ENCODE measurements around the gene SULT1E1. TPM values are rescaled to one million over a fixed set of nuclear protein-coding genes. Genes with fewer than 3 reads are reported as not detected.

The SULT1E1 gene
- total and polyA plus RNA-seq, 2 donors (not counting 1 experiment from before 2014, with no cell fraction given), result not detected

DNA sequence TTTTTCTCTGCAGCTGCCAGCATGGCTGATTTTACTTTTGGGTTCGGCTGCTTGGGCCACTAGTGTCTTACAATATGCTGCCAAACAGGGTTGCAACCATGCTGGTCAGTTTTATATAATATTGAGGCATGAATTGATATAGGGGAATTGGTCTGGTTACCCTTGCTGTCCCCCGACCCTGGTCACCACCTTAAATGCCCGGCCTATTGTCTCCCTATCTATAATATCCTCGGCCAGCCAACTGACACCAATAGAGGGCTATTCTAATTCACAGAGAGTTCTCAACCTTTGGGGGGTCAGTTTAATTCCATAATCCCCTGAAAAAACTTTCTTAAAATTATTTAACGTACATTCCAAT lies 28.7 kb downstream of the SULT1E1 start:
- Histone ChIP-seq H3K27ac (ENCODE audit: insufficient read depth, low read length) (no peak overlapping the region), H3K9me3 (ENCODE audit: control insufficient read depth, insufficient read depth, low read depth, low read length) (no peaks in the 10 kb centered on the region), H3K9ac (ENCODE audit: insufficient read depth, low read length) (no peak overlapping the region), H3K4me3 (replicated peaks in 1 of 4; ENCODE audit: control extremely low read depth in 1 of 4, insufficient read depth in 1 of 4, low read depth in 3 of 4, low read length in 4 of 4) (no peak overlapping the region), H3K4me1 (ENCODE audit: control insufficient read depth, extremely low read depth, insufficient read depth, low read length) (no peaks in the 10 kb centered on the region), H2AFZ (ENCODE audit: low read length) (no peak overlapping the region), H3K36me3 (ENCODE audit: control insufficient read depth, insufficient read depth, low read length) (no peaks in the 10 kb centered on the region), H3K27me3 (ENCODE audit: control insufficient read depth, insufficient read depth, low read length) (no peaks in the 10 kb centered on the region), H3K4me2 (ENCODE audit: extremely low read depth, insufficient read depth, low read length) (no peak overlapping the region), H4K20me1 (ENCODE audit: control insufficient read depth, extremely low read depth, insufficient read depth, low read length) (no peaks in the 10 kb centered on the region), H3K79me2 (ENCODE audit: control insufficient read depth, insufficient read depth, low read length) (no peaks in the 10 kb centered on the region)
- no peak for DNase-seq (ENCODE audit: low read depth in 2 of 2)
- TF ChIP-seq EZH2 (IDR thresholded peaks at IDR 0.05; ENCODE audit: low read length, missing control alignments), result no peak
- TF ChIP-seq, protein P1, sequence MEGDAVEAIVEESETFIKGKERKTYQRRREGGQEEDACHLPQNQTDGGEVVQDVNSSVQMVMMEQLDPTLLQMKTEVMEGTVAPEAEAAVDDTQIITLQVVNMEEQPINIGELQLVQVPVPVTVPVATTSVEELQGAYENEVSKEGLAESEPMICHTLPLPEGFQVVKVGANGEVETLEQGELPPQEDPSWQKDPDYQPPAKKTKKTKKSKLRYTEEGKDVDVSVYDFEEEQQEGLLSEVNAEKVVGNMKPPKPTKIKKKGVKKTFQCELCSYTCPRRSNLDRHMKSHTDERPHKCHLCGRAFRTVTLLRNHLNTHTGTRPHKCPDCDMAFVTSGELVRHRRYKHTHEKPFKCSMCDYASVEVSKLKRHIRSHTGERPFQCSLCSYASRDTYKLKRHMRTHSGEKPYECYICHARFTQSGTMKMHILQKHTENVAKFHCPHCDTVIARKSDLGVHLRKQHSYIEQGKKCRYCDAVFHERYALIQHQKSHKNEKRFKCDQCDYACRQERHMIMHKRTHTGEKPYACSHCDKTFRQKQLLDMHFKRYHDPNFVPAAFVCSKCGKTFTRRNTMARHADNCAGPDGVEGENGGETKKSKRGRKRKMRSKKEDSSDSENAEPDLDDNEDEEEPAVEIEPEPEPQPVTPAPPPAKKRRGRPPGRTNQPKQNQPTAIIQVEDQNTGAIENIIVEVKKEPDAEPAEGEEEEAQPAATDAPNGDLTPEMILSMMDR (conservative IDR thresholded peaks at IDR 0.05 in 1 of 2, IDR thresholded peaks at IDR 0.05 in 1 of 2; ENCODE audit: low read depth in 1 of 2, low read length in 2 of 2), result no peak

DNA sequence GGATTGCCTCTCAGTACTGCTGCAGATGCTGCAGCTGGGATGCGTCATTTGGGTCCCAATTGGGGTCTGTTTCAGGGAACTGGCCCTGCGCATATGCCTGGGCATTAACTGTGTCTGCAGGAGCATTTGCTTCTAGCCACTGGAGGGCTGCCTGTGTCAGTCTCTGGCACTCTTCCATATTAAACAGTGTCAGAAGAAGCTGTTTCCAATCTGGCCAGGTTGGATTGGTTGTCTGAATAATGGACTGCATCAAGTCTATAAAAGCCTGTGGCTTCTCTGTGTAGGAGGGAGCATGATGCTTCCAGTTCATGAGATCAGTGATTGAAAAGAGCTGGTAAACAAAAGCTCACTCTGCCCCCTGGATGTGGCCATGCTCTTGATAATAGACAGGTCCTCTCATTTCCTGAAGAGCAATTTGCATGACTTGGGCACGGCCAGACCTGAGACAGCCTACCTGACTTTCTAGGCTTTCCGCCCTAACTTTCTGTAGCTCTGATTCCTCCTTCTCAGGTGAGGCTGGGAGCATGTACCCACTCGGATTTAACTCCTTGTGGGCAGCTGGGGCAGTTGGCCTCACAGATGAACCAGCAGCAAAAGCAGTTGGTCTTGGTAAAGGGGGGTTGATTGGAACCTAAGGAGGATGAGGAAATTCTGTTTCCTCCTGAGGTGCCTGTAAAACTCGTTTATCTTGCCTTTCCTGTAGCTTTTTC lies 29.2 kb downstream of the SULT1E1 start:
- Histone ChIP-seq H3K27me3 (ENCODE audit: control insufficient read depth, insufficient read depth, low read length) (no peaks in the 10 kb centered on the region), H2AFZ (ENCODE audit: low read length) (no peak overlapping the region), H3K4me1 (ENCODE audit: control insufficient read depth, extremely low read depth, insufficient read depth, low read length) (no peaks in the 10 kb centered on the region), H3K79me2 (ENCODE audit: control insufficient read depth, insufficient read depth, low read length) (no peaks in the 10 kb centered on the region), H3K9ac (ENCODE audit: insufficient read depth, low read length) (no peak overlapping the region), H3K27ac (ENCODE audit: insufficient read depth, low read length) (no peak overlapping the region), H3K4me2 (ENCODE audit: extremely low read depth, insufficient read depth, low read length) (no peak overlapping the region), H3K4me3 (replicated peaks in 1 of 4; ENCODE audit: control extremely low read depth in 1 of 4, insufficient read depth in 1 of 4, low read depth in 3 of 4, low read length in 4 of 4) (no peak overlapping the region), H3K9me3 (ENCODE audit: control insufficient read depth, insufficient read depth, low read depth, low read length) (no peaks in the 10 kb centered on the region), H4K20me1 (ENCODE audit: control insufficient read depth, extremely low read depth, insufficient read depth, low read length) (no peaks in the 10 kb centered on the region), H3K36me3 (ENCODE audit: control insufficient read depth, insufficient read depth, low read length) (no peaks in the 10 kb centered on the region)
- TF ChIP-seq, protein P1 (conservative IDR thresholded peaks at IDR 0.05 in 1 of 2, IDR thresholded peaks at IDR 0.05 in 1 of 2; ENCODE audit: low read depth in 1 of 2, low read length in 2 of 2), result no peak
- no peak for TF ChIP-seq EZH2 (IDR thresholded peaks at IDR 0.05; ENCODE audit: low read length, missing control alignments)
- peak; percentile 21 to 27 for DNase-seq (ENCODE audit: low read depth in 2 of 2)

DNA sequence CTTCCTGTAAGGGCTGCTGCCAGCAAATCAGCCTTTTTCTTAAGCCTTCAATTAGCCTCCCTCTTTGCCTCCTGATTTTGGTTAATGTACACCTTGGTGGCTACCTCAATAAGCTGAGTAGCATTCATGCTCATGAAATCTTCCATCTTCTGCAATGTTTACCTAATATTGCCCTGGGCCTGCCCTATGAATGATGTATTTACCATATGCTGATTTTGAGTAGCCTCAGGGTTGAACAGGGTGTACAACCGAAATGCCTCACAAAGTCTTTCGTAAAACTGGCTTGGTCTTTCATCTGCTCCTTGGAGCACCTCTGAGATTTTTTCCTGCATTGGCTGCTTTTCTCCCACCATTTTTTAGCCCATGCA lies 29.8 kb downstream of the SULT1E1 start:
- Histone ChIP-seq H3K27ac (ENCODE audit: insufficient read depth, low read length) (no peak overlapping the region), H3K4me3 (replicated peaks in 1 of 4; ENCODE audit: control extremely low read depth in 1 of 4, insufficient read depth in 1 of 4, low read depth in 3 of 4, low read length in 4 of 4) (no peak overlapping the region), H3K9ac (ENCODE audit: insufficient read depth, low read length) (no peak overlapping the region), H3K79me2 (ENCODE audit: control insufficient read depth, insufficient read depth, low read length) (no peaks in the 10 kb centered on the region), H3K27me3 (ENCODE audit: control insufficient read depth, insufficient read depth, low read length) (no peaks in the 10 kb centered on the region), H2AFZ (ENCODE audit: low read length) (no peak overlapping the region), H4K20me1 (ENCODE audit: control insufficient read depth, extremely low read depth, insufficient read depth, low read length) (no peaks in the 10 kb centered on the region), H3K9me3 (ENCODE audit: control insufficient read depth, insufficient read depth, low read depth, low read length) (no peaks in the 10 kb centered on the region), H3K4me2 (ENCODE audit: extremely low read depth, insufficient read depth, low read length) (no peak overlapping the region), H3K4me1 (ENCODE audit: control insufficient read depth, extremely low read depth, insufficient read depth, low read length) (no peaks in the 10 kb centered on the region), H3K36me3 (ENCODE audit: control insufficient read depth, insufficient read depth, low read length) (no peaks in the 10 kb centered on the region)
- TF ChIP-seq EZH2 (IDR thresholded peaks at IDR 0.05; ENCODE audit: low read length, missing control alignments), result no peak
- TF ChIP-seq, protein P1 (conservative IDR thresholded peaks at IDR 0.05 in 1 of 2, IDR thresholded peaks at IDR 0.05 in 1 of 2; ENCODE audit: low read depth in 1 of 2, low read length in 2 of 2), result no peak
- no peak for DNase-seq (ENCODE audit: low read depth in 2 of 2)
